Inferior parietal cortex (tissue), 1 donor: ENCODE measurements around the gene CDH20.
"Not testable (repeated sequence)": the region's sequence is repeated elsewhere in the genome, so short reads cannot be mapped to it uniquely, and the experiment has no call there.

ENCODE experiments used
- DNase-seq: peaks from one replicate; pipeline ENCODE4 v3.0.0-alpha.2; 2016; ENCODE audit errors: extremely low spot score

The CDH20 gene

GRCh38 chr18:61348230-61348629 lies 15.0 kb downstream of the CDH20 start:
- DNase-seq: no peak

- DNase-seq: no peak
Measured at GRCh38 chr18:61350578-61350977, 17.3 kb downstream of the CDH20 start.

- no peak for DNase-seq
Measured at GRCh38 chr18:61352059-61352458, 18.8 kb downstream of the CDH20 start.

- DNase-seq: no peak
Measured at GRCh38 chr18:61352611-61353010, 19.4 kb downstream of the CDH20 start.

- no peak for DNase-seq
Measured at GRCh38 chr18:61360404-61361383, 27.5 kb downstream of the CDH20 start.

GRCh38 chr18:61362511-61362910 lies 29.3 kb downstream of the CDH20 start:
- DNase-seq: no peak

- DNase-seq: no peak
Measured at GRCh38 chr18:61364953-61365352, 31.7 kb downstream of the CDH20 start.

- DNase-seq: no peak
Measured at GRCh38 chr18:61368001-61368400, 34.8 kb downstream of the CDH20 start.

- DNase-seq: not testable (repeated sequence)
Measured at GRCh38 chr18:61369671-61370070, 36.4 kb downstream of the CDH20 start.

GRCh38 chr18:61371111-61371510 lies 37.9 kb downstream of the CDH20 start:
- no peak for DNase-seq

GRCh38 chr18:61379827-61380226 lies 46.6 kb downstream of the CDH20 start:
- no peak for DNase-seq

GRCh38 chr18:61388010-61388409 lies 54.8 kb downstream of the CDH20 start:
- no peak for DNase-seq

GRCh38 chr18:61394983-61395382 lies 61.8 kb downstream of the CDH20 start:
- no peak for DNase-seq

- DNase-seq: no peak
Measured at GRCh38 chr18:61397222-61397621, 64.0 kb downstream of the CDH20 start.

GRCh38 chr18:61398961-61399705 lies 65.9 kb downstream of the CDH20 start:
- no peak for DNase-seq

GRCh38 chr18:61400016-61400635 lies 66.9 kb downstream of the CDH20 start:
- no peak for DNase-seq

- DNase-seq: no peak
Measured at GRCh38 chr18:61400716-61401115, 67.5 kb downstream of the CDH20 start.

- DNase-seq: no peak
Measured at GRCh38 chr18:61402726-61403125, 69.5 kb downstream of the CDH20 start.

GRCh38 chr18:61413396-61413795 lies 80.2 kb downstream of the CDH20 start:
- peak; percentile 66 for DNase-seq

- DNase-seq: no peak
Measured at GRCh38 chr18:61414086-61414485, 80.9 kb downstream of the CDH20 start.

GRCh38 chr18:61419763-61420162 lies 86.5 kb downstream of the CDH20 start:
- no peak for DNase-seq

- no peak for DNase-seq
Measured at GRCh38 chr18:61420218-61420885, 87.1 kb downstream of the CDH20 start.
